ENCODE results near the gene LTBP4. TPM values are rescaled to one million over a fixed set of nuclear protein-coding genes. Genes with fewer than 3 reads are reported as not detected.

The LTBP4 gene
- total and polyA plus RNA-seq, 2 of the 13 experiments (the other 11 are each of a cell fraction or from before 2014, with no cell fraction given), result 0.86 to 2.3 TPM

- Histone ChIP-seq H2AFZ (ENCODE audit: low read length) (no peak overlapping the region), H3K4me3 (replicated peaks in 1 of 3; ENCODE audit: insufficient read depth in 1 of 3, low read depth in 2 of 3, low read length in 3 of 3) (no peak overlapping the region), H3K4me1 (ENCODE audit: insufficient read depth, low read length) (no peaks in the 10 kb centered on the region), H3K27ac (ENCODE audit: extremely low read length, insufficient read depth, low read length) (no peak overlapping the region), H3K27me3 (ENCODE audit: control insufficient read depth in 1 of 2, insufficient read depth in 2 of 2, low read length in 2 of 2) (no peaks in the 10 kb centered on the region), H3K9ac (ENCODE audit: insufficient read depth, low read depth, low read length) (no peak overlapping the region), H3K9me3 (ENCODE audit: low read length) (no peaks in the 10 kb centered on the region; the same call in 1 of the 2 replicates), H4K20me1 (ENCODE audit: insufficient read depth, low read length) (no peaks in the 10 kb centered on the region), H3K4me2 (ENCODE audit: low read depth, low read length) (no peak overlapping the region), H3K36me3 (replicated peaks in 1 of 2; ENCODE audit: control insufficient read depth in 1 of 2, insufficient read depth in 2 of 2, low read length in 2 of 2) (no peaks in the 10 kb centered on the region), H3K79me2 (ENCODE audit: insufficient read depth, low read length) (no peaks in the 10 kb centered on the region)
- DNase-seq (ENCODE audit: low spot score) (no peak), ATAC-seq (no peak), FAIRE-seq (no peak)
- TF ChIP-seq CTCF (CRISPR knock-in tag; IDR thresholded peaks at IDR 0.05) (no peak), ZBTB4 (CRISPR knock-in tag; IDR thresholded peaks at IDR 0.05; ENCODE audit: borderline replicate concordance) (no peak), GATAD2A (CRISPR knock-in tag; IDR thresholded peaks at IDR 0.05) (no peak)
- in situ Hi-C loops (cut with HindIII; ENCODE audit: extremely low pct_ligation_motif_present, low pct_unique_long_range_greater_than_20kb) (loop anchor here (25.0 kb wide), 1 partner anchor 465 kb away; no protein-coding TSS in a partner anchor), intact Hi-C loops (cut with micrococcal nuclease; ENCODE audit: unreplicated experiment) (no loop called here)
- CTCF ChIA-PET (ENCODE audit: low intra/inter-chr PET ratio, low total read pairs), result no interaction called here
- BruUV-seq (replicated peaks), result no TSS peak
- POLR2A ChIA-PET, result interaction anchor here (0.6 kb wide), 1 partner anchor 34 kb away, joined by 3 read pairs; no protein-coding TSS in a partner anchor
- 88% methylated on average over 7 of the region's 7 CpGs for WGBS (ENCODE audit: low lambda C conversion rate)
Measured at GRCh38 chr19:40672573-40673299, 71.6 kb downstream of the LTBP4 start.

Data from HepG2 (cell line).